GM06990 (cell line): Measurements from ENCODE around the gene CFDP1.

Experiments used
- DNase-seq: peaks from one replicate; pipeline ENCODE4 v3.0.0-alpha.2; 2011; ENCODE audit not compliant: insufficient read length; ENCODE audit errors: extremely low read depth
- H3K27me3 ChIP-seq: replicated peaks from 2 replicates; pipeline ENCODE4 v1.6.0; 2011; ENCODE audit warnings: low read length; ENCODE audit not compliant: control insufficient read depth, insufficient read depth
- H3K36me3 ChIP-seq: 2 replicates; pipeline ENCODE4 v1.5.1; 2011; ENCODE audit warnings: low read length; ENCODE audit not compliant: control insufficient read depth, insufficient read depth
- H3K4me3 ChIP-seq: replicated peaks from 2 replicates; pipeline ENCODE4 v1.5.1; 2011; ENCODE audit warnings: low read depth, mild to moderate bottlenecking, control low read depth, low read length
- TF ChIP-seq, protein P1 (sequence below): IDR thresholded peaks from 2 replicates; pipeline ENCODE4 v1.5.1; 2011; ENCODE audit warnings: low read length, control low read depth, mild to moderate bottlenecking, inconsistent platforms; ENCODE audit not compliant: insufficient read depth, poor library complexity, severe bottlenecking

Gene CFDP1

GRCh38 chr16:75262800-75263127 is 170.5 kb downstream of the CFDP1 start:
- no peaks in the 10 kb centered on the region for H3K27me3 ChIP-seq
- H3K4me3 ChIP-seq: no peak overlapping the region
- TF ChIP-seq, protein P1, sequence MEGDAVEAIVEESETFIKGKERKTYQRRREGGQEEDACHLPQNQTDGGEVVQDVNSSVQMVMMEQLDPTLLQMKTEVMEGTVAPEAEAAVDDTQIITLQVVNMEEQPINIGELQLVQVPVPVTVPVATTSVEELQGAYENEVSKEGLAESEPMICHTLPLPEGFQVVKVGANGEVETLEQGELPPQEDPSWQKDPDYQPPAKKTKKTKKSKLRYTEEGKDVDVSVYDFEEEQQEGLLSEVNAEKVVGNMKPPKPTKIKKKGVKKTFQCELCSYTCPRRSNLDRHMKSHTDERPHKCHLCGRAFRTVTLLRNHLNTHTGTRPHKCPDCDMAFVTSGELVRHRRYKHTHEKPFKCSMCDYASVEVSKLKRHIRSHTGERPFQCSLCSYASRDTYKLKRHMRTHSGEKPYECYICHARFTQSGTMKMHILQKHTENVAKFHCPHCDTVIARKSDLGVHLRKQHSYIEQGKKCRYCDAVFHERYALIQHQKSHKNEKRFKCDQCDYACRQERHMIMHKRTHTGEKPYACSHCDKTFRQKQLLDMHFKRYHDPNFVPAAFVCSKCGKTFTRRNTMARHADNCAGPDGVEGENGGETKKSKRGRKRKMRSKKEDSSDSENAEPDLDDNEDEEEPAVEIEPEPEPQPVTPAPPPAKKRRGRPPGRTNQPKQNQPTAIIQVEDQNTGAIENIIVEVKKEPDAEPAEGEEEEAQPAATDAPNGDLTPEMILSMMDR: no peak
- no peaks in the 10 kb centered on the region for H3K36me3 ChIP-seq
- DNase-seq: no peak

GRCh38 chr16:75262104-75262799 is 171.1 kb downstream of the CFDP1 start:
- TF ChIP-seq, protein P1: no peak
- no peak for DNase-seq
- Histone ChIP-seq H3K4me3 (no peak overlapping the region), H3K27me3 (no peaks in the 10 kb centered on the region), H3K36me3 (no peaks in the 10 kb centered on the region)

DNA sequence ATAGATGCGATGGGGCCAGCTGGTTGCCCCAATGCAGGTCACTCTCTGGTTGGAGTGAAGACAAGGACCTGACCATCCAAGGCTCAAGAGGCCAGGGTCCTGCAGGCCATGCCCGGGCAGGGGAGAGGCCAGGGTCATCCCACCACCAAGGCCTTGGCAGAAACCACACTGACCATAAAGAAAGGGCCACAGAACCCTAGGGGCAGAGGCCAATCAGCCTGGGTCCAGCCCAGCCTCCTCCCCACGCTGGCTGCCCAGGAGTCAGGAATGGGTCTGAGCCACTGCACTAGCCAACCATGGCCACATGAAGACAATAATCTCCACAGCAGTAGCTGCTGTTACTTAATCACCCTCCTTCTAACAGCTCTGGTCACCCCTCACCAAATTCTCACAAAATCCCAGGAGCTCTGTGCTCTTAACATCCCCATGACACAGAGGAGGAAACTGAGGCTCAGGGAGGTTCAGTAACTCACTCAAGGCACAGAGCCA is 171.7 kb downstream of the CFDP1 start:
- H3K36me3 ChIP-seq: no peaks in the 10 kb centered on the region
- TF ChIP-seq, protein P1: no peak
- DNase-seq: no peak
- H3K4me3 ChIP-seq: no peak overlapping the region
- H3K27me3 ChIP-seq: no peaks in the 10 kb centered on the region

DNA sequence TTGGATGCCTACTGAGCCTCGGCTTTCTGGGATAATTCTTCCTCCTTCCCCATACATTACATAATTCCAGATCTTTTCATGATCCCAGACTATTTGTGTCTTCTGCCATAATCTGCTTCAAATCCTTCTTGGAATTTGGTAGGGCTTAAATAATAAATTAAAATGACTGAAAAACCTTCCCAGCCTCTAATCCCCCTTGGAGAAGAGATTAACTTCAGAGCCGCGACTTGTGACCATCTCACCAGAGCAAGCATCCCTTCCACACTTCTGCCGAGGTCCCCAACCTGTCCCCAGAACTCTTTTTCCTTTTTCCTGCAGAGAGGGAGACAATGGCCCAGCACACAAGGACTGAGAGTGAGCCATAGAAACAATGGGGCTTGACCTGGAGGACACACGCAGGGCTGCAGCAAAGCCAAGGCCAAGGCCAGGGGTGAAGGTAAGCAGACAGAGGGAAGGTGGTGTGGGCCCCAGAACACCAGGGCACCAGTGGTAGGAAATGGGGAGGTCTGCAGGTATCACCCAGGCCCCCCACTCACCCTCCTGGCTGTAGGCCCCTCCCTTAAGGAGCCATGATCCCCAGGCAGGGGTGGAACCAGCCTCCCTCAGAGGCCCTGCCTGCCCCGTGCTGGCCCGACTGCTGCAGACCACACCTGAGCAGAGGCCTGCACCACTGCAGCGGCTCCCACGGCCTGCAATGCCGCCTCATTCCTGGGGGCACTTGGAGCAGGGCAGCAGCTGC is 172.3 kb downstream of the CFDP1 start:
- Histone ChIP-seq H3K36me3 (no peaks in the 10 kb centered on the region), H3K27me3 (no peaks in the 10 kb centered on the region), H3K4me3 (no peak overlapping the region)
- no peak for DNase-seq
- TF ChIP-seq, protein P1: no peak

DNA sequence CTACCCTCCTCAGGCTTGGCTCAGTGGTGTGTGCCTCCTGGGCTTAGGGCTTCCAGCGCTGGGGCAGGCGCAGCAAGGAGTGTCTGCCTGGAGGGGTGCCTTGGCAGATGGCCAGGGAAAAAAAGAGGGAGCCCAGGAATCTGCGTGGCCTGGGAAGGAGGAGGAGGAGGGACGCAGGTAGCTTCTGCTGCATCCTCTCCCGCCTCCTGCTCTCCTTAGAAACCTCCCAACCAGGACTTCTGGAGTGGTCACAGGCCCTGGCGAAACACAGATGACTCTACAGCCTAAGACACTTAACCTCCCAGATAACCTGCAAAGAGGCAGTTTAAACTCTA is 174.5 kb downstream of the CFDP1 start:
- TF ChIP-seq, protein P1: no peak
- Histone ChIP-seq H3K27me3 (no peaks in the 10 kb centered on the region), H3K36me3 (no peaks in the 10 kb centered on the region), H3K4me3 (no peak overlapping the region)
- DNase-seq: no peak
